ENCODE results near the gene BLOC1S3. TPM values are rescaled to one million over a fixed set of nuclear protein-coding genes. Genes with fewer than 3 reads are reported as not detected.

BLOC1S3 gene
- total RNA-seq, 1 experiment from 2014 or later: 11.9 TPM

DNA sequence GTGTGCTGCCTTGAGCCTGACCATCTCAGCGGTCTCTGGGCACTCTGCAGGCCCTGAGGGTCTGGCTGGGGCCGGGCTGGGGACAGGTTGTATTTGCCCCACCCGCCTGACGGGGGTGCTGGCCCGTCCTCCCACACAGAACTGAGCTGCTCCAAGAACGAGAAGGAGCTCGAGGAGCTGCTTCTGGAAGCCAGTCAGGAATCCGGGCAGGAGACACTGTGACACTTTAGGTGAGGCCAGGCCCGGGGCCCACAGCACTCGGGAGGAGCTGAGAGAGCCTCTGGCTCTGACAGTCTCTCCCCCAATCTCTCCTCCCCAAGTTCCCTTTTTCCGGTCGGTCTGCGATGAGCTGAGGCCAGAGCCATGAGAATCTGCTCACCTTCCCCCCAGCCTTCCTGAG is 32.3 kb upstream of the BLOC1S3 start:
- no TSS peak for BruUV-seq (replicated peaks)
- Histone ChIP-seq H3K79me2 (ENCODE audit: low read length) (no peaks in the 10 kb centered on the region), H3K27ac (ENCODE audit: low read length) (no peak overlapping the region), H4K20me1 (ENCODE audit: low read length) (no peaks in the 10 kb centered on the region), H3K4me2 (ENCODE audit: low read length) (no peak overlapping the region), H2AFZ (ENCODE audit: low read length) (no peak overlapping the region), H3K27me3 (ENCODE audit: low read length) (no peaks in the 10 kb centered on the region), H3K9me3 (ENCODE audit: low read length) (no peaks in the 10 kb centered on the region), H3K36me3 (ENCODE audit: low read depth, low read length) (no peaks in the 10 kb centered on the region), H3K9me2 (replicated peaks; ENCODE audit: low read length) (no peaks in the 10 kb centered on the region), H3F3A (ENCODE audit: low read length, unreplicated experiment) (no peaks in the 10 kb centered on the region), H3K9ac (ENCODE audit: low read length) (no peak overlapping the region), H3K4me3 (ENCODE audit: low read length) (no peak overlapping the region), H3K4me1 (ENCODE audit: insufficient read depth, low read length) (peaks cover 4% of the 10 kb centered on the region; the same call in 1 of the 2 replicates)
- DNase-seq (no peak), ATAC-seq (no peak)
- ChIA-PET CTCF (no interaction called here), POLR2A (ENCODE audit: unreplicated experiment) (no interaction called here)
- intact Hi-C loops (cut with micrococcal nuclease): no loop called here
- TF ChIP-seq, protein P1, sequence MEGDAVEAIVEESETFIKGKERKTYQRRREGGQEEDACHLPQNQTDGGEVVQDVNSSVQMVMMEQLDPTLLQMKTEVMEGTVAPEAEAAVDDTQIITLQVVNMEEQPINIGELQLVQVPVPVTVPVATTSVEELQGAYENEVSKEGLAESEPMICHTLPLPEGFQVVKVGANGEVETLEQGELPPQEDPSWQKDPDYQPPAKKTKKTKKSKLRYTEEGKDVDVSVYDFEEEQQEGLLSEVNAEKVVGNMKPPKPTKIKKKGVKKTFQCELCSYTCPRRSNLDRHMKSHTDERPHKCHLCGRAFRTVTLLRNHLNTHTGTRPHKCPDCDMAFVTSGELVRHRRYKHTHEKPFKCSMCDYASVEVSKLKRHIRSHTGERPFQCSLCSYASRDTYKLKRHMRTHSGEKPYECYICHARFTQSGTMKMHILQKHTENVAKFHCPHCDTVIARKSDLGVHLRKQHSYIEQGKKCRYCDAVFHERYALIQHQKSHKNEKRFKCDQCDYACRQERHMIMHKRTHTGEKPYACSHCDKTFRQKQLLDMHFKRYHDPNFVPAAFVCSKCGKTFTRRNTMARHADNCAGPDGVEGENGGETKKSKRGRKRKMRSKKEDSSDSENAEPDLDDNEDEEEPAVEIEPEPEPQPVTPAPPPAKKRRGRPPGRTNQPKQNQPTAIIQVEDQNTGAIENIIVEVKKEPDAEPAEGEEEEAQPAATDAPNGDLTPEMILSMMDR (conservative IDR thresholded peaks at IDR 0.05; ENCODE audit: low read depth, low read length): no peak
- TF ChIP-seq EZH2phosphoT487 (IDR thresholded peaks at IDR 0.05; ENCODE audit: borderline replicate concordance, low read length) (no peak), EZH2 (IDR thresholded peaks at IDR 0.05; ENCODE audit: low read length, unreplicated experiment) (no peak)

DNA sequence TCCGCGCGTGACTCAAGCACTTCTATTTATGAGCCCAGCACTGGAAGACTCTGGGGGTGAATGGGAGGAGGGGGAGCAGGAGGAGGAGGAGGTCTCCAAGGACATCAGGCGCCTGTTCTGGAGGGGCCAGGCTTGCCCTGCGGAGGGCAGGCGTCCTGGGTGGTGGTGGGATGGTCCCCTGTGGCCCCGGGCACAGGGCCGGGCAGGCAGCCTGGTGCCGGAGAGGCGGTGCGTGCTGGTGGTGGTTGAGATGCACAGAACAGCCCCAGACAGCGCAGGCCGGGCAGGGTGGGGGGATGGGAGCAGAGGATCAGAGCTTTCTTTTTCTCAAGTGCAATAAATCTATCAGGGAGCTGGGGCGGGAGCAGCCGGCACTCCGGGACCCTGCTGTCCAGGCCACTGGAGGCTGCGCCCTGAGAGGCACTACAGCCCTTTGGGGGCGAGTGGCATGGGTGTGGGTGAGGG is 31.8 kb upstream of the BLOC1S3 start:
- no peaks in the 10 kb centered on the region for H3K36me3 ChIP-seq (ENCODE audit: low read depth, low read length)
- no peaks in the 10 kb centered on the region for H3K9me3 ChIP-seq (ENCODE audit: low read length)
- H3K79me2 ChIP-seq (ENCODE audit: low read length): no peaks in the 10 kb centered on the region
- POLR2A ChIA-PET (ENCODE audit: unreplicated experiment): no interaction called here
- intact Hi-C loops (cut with micrococcal nuclease): no loop called here
- no peak overlapping the region for H3K4me3 ChIP-seq (ENCODE audit: low read length)
- H3K9me2 ChIP-seq (replicated peaks; ENCODE audit: low read length): no peaks in the 10 kb centered on the region
- TF ChIP-seq, protein P1 (conservative IDR thresholded peaks at IDR 0.05; ENCODE audit: low read depth, low read length): no peak
- TF ChIP-seq EZH2phosphoT487 (IDR thresholded peaks at IDR 0.05; ENCODE audit: borderline replicate concordance, low read length) (no peak), EZH2 (IDR thresholded peaks at IDR 0.05; ENCODE audit: low read length, unreplicated experiment) (no peak)
- no peak overlapping the region for H3K9ac ChIP-seq (ENCODE audit: low read length)
- BruUV-seq (replicated peaks): no TSS peak
- H3K4me2 ChIP-seq (ENCODE audit: low read length): no peak overlapping the region
- H3K27ac ChIP-seq (ENCODE audit: low read length): no peak overlapping the region
- no peak overlapping the region for H2AFZ ChIP-seq (ENCODE audit: low read length)
- ATAC-seq (no peak), DNase-seq (no peak)
- no peaks in the 10 kb centered on the region for H3K27me3 ChIP-seq (ENCODE audit: low read length)
- no peaks in the 10 kb centered on the region for H3F3A ChIP-seq (ENCODE audit: low read length, unreplicated experiment)
- CTCF ChIA-PET: no interaction called here
- H4K20me1 ChIP-seq (ENCODE audit: low read length): no peaks in the 10 kb centered on the region
- H3K4me1 ChIP-seq (ENCODE audit: insufficient read depth, low read length): peaks cover 4% of the 10 kb centered on the region; the same call in 1 of the 2 replicates

DNA sequence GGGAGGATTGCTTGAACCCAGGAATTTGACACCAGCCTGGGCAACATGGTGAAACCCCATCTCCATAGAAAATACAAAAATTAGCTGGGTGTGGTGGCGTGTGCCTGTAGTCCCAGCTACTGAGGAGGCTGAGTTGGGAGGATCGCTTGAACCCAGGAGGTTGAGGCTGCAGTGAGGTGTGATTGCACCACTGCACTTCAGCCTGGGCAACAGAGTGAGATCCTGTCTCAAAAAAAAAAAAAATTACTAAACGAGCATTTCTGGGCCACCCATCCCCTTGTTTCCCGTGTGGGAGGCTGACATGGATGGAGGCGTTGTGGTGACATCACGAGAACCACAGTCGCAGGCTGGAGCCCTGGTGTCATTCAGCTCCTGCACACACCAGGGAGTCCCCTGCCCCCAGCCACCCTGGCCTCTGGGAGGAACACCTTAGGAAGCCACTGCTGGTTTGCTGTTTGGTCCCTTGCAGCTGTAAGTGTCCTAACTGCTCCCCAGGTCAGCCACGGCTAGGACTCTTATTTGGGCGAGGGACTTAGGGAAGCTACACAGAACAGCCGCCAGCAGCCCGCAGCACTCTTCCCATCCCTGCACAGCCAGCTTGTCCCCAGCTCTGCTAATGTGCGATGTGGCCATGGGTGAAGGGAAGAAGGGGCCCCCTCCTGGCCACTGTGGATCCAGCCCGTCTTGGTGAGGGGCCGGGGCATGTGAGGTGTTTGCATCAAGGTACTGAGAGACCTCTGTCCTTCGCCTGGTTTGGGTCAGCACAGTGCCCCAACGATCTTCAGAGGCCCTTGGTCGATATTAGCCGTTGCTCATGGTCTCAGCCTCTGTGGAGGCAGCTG is 30.5 kb upstream of the BLOC1S3 start:
- Histone ChIP-seq H4K20me1 (ENCODE audit: low read length) (no peaks in the 10 kb centered on the region), H3K79me2 (ENCODE audit: low read length) (no peaks in the 10 kb centered on the region), H3K4me3 (ENCODE audit: low read length) (no peak overlapping the region), H3K4me1 (ENCODE audit: insufficient read depth, low read length) (peaks cover 4% of the 10 kb centered on the region; the same call in 1 of the 2 replicates), H3K9me2 (replicated peaks; ENCODE audit: low read length) (no peaks in the 10 kb centered on the region), H3K36me3 (ENCODE audit: low read depth, low read length) (no peaks in the 10 kb centered on the region), H3K4me2 (ENCODE audit: low read length) (no peak overlapping the region), H3K27me3 (ENCODE audit: low read length) (no peaks in the 10 kb centered on the region), H2AFZ (ENCODE audit: low read length) (no peak overlapping the region), H3F3A (ENCODE audit: low read length, unreplicated experiment) (no peaks in the 10 kb centered on the region), H3K27ac (ENCODE audit: low read length) (no peak overlapping the region), H3K9me3 (ENCODE audit: low read length) (no peaks in the 10 kb centered on the region), H3K9ac (ENCODE audit: low read length) (no peak overlapping the region)
- ATAC-seq (no peak), DNase-seq (no peak)
- CTCF ChIA-PET: no interaction called here
- POLR2A ChIA-PET (ENCODE audit: unreplicated experiment): no interaction called here
- intact Hi-C loops (cut with micrococcal nuclease): no loop called here
- no peak for TF ChIP-seq EZH2phosphoT487 (IDR thresholded peaks at IDR 0.05; ENCODE audit: borderline replicate concordance, low read length)
- TF ChIP-seq, protein P1 (conservative IDR thresholded peaks at IDR 0.05; ENCODE audit: low read depth, low read length): no peak
- TF ChIP-seq EZH2 (IDR thresholded peaks at IDR 0.05; ENCODE audit: low read length, unreplicated experiment): no peak
- no TSS peak for BruUV-seq (replicated peaks)
